ENCODE results near the gene ZBED1.
"Not testable (repeated sequence)": the region's sequence is repeated elsewhere in the genome, so short reads cannot be mapped to it uniquely, and the experiment has no call there.

Gene ZBED1

DNA sequence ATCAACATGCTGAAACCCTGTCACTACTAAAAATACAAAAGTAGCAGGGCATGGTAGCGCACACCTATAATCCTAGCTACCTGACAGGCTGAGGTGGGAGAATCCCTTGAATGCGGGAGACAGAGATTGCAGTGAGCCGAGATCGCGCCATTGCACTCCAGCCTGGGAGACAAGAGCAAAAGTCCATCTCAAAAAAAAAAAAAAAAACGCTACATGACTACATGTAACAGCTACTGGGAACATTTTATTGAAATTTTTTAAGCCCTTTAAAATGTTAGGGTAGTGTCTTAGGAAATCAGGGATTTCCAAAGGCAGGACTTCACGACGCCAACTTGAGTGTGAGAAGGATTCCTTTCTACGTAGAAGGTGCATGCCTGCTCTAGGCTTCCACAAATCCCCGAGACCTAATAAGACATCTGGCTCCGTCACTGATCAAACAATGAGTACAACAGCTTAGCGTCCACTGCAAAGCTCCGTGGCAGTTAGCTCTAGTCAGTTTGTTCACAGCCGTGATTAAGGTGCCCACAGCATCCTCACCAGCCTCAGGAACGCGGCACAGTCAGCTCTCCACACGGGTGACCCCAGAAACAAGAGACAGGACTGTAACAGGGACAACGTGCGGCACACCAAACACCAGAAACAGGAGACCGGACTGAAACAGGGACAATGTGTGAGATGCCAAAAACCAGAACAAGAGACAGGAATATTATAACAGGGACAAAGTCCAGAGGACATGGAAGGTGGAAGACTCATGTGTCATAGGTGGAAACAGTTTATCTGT, 33.7 kb downstream of the ZBED1 start:
- no peak for DNase-seq (ENCODE audit: extremely low spot score)
- CTCF ChIA-PET: no interaction called here
- POLR2A ChIA-PET: no interaction called here
- no peak for TF ChIP-seq L3MBTL2 (conservative IDR thresholded peaks at IDR 0.05)
- no peak for TF ChIP-seq SUZ12 (IDR thresholded peaks at IDR 0.05)
- TF ChIP-seq LEF1 (IDR thresholded peaks at IDR 0.05; ENCODE audit: borderline replicate concordance): no peak
- no peak for TF ChIP-seq ARNT (IDR thresholded peaks at IDR 0.05)
- no peak for TF ChIP-seq SP1 (IDR thresholded peaks at IDR 0.05)
- TF ChIP-seq NFRKB (IDR thresholded peaks at IDR 0.05): no peak
- TF ChIP-seq ZNF384 (IDR thresholded peaks at IDR 0.05): no peak
- no peak for TF ChIP-seq TARDBP (IDR thresholded peaks at IDR 0.05)
- TF ChIP-seq ELF4 (IDR thresholded peaks at IDR 0.05): no peak
- TF ChIP-seq FOXM1 (IDR thresholded peaks at IDR 0.05; ENCODE audit: borderline replicate concordance): no peak
- TF ChIP-seq HDGF (IDR thresholded peaks at IDR 0.05; ENCODE audit: borderline replicate concordance): no peak

DNA sequence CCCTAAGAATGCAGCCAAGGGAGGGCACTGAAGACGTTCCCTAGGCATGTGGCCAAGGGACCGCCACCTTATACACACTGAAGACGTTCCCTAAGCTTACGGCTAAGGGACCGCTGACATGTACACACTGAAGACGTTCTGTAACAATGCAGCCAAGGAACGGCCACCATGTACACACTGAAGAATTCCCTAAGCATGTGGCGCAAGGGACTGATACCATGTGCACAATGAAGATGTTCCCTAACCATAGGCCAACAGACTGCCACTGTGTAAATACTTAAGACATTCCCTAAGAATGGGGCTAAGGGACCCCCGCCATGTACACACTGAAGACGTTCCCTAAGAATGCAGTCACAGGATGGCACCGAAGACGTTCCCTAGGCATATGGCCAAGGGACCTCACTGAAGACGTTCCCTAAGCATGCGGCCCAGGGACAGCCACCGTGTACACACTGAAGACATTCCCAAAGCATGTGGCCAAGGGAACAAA, 36.1 kb downstream of the ZBED1 start:
- ChIA-PET CTCF (no interaction called here), POLR2A (no interaction called here)
- TF ChIP-seq TARDBP (IDR thresholded peaks at IDR 0.05) (no peak), NFRKB (IDR thresholded peaks at IDR 0.05) (no peak), ELF4 (IDR thresholded peaks at IDR 0.05) (no peak), HDGF (IDR thresholded peaks at IDR 0.05; ENCODE audit: borderline replicate concordance) (no peak), ZNF384 (IDR thresholded peaks at IDR 0.05) (no peak), BHLHE40 (IDR thresholded peaks at IDR 0.05; ENCODE audit: borderline replicate concordance) (no peak), CTBP1 (IDR thresholded peaks at IDR 0.05; ENCODE audit: borderline replicate concordance) (peak; percentile 73; the same call in 1 of the 2 replicates), L3MBTL2 (conservative IDR thresholded peaks at IDR 0.05) (peak; percentile 82), SP1 (IDR thresholded peaks at IDR 0.05) (no peak), FOXK2 (IDR thresholded peaks at IDR 0.05) (no peak; the same call in 1 of the 2 replicates), SUZ12 (IDR thresholded peaks at IDR 0.05) (no peak), FOXA1 (IDR thresholded peaks at IDR 0.05) (no peak), ARNT (IDR thresholded peaks at IDR 0.05) (peak; percentile 69), FOXM1 (IDR thresholded peaks at IDR 0.05; ENCODE audit: borderline replicate concordance) (peak; percentile 97), LEF1 (IDR thresholded peaks at IDR 0.05; ENCODE audit: borderline replicate concordance) (no peak)
- TF ChIP-seq, protein P1, sequence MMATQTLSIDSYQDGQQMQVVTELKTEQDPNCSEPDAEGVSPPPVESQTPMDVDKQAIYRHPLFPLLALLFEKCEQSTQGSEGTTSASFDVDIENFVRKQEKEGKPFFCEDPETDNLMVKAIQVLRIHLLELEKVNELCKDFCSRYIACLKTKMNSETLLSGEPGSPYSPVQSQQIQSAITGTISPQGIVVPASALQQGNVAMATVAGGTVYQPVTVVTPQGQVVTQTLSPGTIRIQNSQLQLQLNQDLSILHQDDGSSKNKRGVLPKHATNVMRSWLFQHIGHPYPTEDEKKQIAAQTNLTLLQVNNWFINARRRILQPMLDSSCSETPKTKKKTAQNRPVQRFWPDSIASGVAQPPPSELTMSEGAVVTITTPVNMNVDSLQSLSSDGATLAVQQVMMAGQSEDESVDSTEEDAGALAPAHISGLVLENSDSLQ (IDR thresholded peaks at IDR 0.05): no peak
- DNase-seq (ENCODE audit: extremely low spot score): peak; percentile 48

DNA sequence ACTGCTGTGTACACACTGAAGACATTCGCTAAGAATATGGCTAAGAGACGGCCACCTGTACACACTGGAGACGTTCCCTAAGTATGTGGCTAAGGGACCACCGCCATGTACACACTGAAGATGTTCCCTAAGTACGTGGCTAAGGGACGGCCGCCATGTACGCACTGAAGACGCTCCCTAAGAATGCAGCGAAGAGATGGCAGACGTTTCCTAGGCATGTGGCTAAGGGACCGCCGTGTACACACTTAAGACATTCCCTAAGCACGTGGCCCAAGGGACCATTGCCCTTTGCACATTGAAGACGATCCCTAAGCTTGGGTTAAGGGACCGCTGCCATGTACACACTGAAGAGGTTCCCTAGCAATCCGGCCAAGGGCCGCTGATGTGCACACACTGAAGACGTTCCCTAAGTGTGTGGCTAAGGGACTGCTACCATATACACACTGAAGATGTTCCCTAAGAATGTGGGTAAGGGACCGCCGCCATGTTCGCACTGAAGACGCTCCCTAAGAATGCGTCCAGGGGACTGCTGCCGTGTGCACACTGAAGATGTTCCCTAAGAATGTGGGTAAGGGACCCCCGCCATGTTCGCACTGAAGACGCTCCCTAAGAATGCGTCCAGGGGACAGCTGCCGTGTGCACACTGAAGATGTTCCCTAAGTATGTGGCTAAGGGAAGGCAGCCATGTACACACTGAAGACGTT, 36.7 kb downstream of the ZBED1 start:
- CTCF ChIA-PET: no interaction called here

GRCh38 chrX:2463481-2463880, 37.3 kb downstream of the ZBED1 start:
- DNase-seq (ENCODE audit: extremely low spot score); POLR2A ChIA-PET; CTCF ChIA-PET: not testable (repeated sequence)

More for the DNA sequence above, 36.7 kb downstream of the ZBED1 start:
- peak; percentile 63 for DNase-seq (ENCODE audit: extremely low spot score)
- TF ChIP-seq ELF4 (IDR thresholded peaks at IDR 0.05): peak; percentile 71
- peak; percentile 63; the same call in 1 of the 2 replicates for TF ChIP-seq ARNT (IDR thresholded peaks at IDR 0.05)
- TF ChIP-seq FOXM1 (IDR thresholded peaks at IDR 0.05; ENCODE audit: borderline replicate concordance): peak; percentile 99
- TF ChIP-seq L3MBTL2 (conservative IDR thresholded peaks at IDR 0.05): peak; percentile 91
- no peak for TF ChIP-seq ZNF384 (IDR thresholded peaks at IDR 0.05)
- peak; percentile 73; the same call in 1 of the 2 replicates for TF ChIP-seq FOXK2 (IDR thresholded peaks at IDR 0.05)
- no peak for TF ChIP-seq FOXA1 (IDR thresholded peaks at IDR 0.05)
- TF ChIP-seq CTBP1 (IDR thresholded peaks at IDR 0.05; ENCODE audit: borderline replicate concordance): peak; percentile 82
- POLR2A ChIA-PET: no interaction called here

- ChIA-PET POLR2A (no interaction called here), CTCF (no interaction called here)
- no peak for DNase-seq (ENCODE audit: extremely low spot score)
- TF ChIP-seq ZNF384 (IDR thresholded peaks at IDR 0.05) (no peak), SP1 (IDR thresholded peaks at IDR 0.05) (no peak), CTBP1 (IDR thresholded peaks at IDR 0.05; ENCODE audit: borderline replicate concordance) (no peak), L3MBTL2 (conservative IDR thresholded peaks at IDR 0.05) (no peak), BHLHE40 (IDR thresholded peaks at IDR 0.05; ENCODE audit: borderline replicate concordance) (no peak), LEF1 (IDR thresholded peaks at IDR 0.05; ENCODE audit: borderline replicate concordance) (no peak), ELF4 (IDR thresholded peaks at IDR 0.05) (no peak), FOXA1 (IDR thresholded peaks at IDR 0.05) (no peak), NFRKB (IDR thresholded peaks at IDR 0.05) (no peak), SUZ12 (IDR thresholded peaks at IDR 0.05) (no peak), FOXK2 (IDR thresholded peaks at IDR 0.05) (no peak), TARDBP (IDR thresholded peaks at IDR 0.05) (no peak), ARNT (IDR thresholded peaks at IDR 0.05) (no peak), FOXM1 (IDR thresholded peaks at IDR 0.05; ENCODE audit: borderline replicate concordance) (no peak), HDGF (IDR thresholded peaks at IDR 0.05; ENCODE audit: borderline replicate concordance) (no peak)
- TF ChIP-seq, protein P1 (IDR thresholded peaks at IDR 0.05): no peak
These were observed 38.0 kb downstream of the ZBED1 start for GRCh38 chrX:2462780-2463179.

DNA sequence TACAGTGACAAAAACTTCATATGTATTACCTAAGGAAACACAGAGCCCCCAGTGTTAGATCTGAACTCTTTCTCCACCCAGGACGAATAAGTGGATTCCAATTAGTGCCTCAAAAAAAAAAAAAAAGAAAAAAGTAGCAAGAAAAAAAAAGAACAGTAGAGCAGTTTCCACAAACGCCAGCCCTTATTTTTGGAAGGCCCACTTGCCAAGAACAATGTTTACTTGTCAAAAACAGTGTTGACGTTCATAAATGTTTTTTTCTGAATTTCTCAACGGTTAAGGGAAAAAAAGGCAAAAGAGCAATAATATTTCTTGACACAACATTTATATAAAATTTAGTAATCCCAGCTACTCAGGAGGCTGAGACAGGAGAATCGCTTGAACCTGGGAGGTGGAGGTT, 38.7 kb downstream of the ZBED1 start:
- no peak for TF ChIP-seq L3MBTL2 (conservative IDR thresholded peaks at IDR 0.05)
- TF ChIP-seq, protein P1 (IDR thresholded peaks at IDR 0.05): no peak
- no peak for TF ChIP-seq TARDBP (IDR thresholded peaks at IDR 0.05)
- no peak for TF ChIP-seq ZNF384 (IDR thresholded peaks at IDR 0.05)
- TF ChIP-seq FOXK2 (IDR thresholded peaks at IDR 0.05): no peak
- no peak for TF ChIP-seq CTBP1 (IDR thresholded peaks at IDR 0.05; ENCODE audit: borderline replicate concordance)
- no peak for TF ChIP-seq FOXM1 (IDR thresholded peaks at IDR 0.05; ENCODE audit: borderline replicate concordance)
- TF ChIP-seq FOXA1 (IDR thresholded peaks at IDR 0.05): no peak
- no peak for TF ChIP-seq ELF4 (IDR thresholded peaks at IDR 0.05)
- no peak for TF ChIP-seq LEF1 (IDR thresholded peaks at IDR 0.05; ENCODE audit: borderline replicate concordance)
- TF ChIP-seq SP1 (IDR thresholded peaks at IDR 0.05): no peak
- no peak for TF ChIP-seq BHLHE40 (IDR thresholded peaks at IDR 0.05; ENCODE audit: borderline replicate concordance)
- DNase-seq (ENCODE audit: extremely low spot score): no peak
- ChIA-PET POLR2A (no interaction called here), CTCF (no interaction called here)
